ENCODE measurements around the gene PRKCA. TPM values are rescaled to one million over a fixed set of nuclear protein-coding genes. Genes with fewer than 3 reads are reported as not detected.

PRKCA gene
- total RNA-seq, 1 experiment from 2014 or later = 22.6 TPM

DNA sequence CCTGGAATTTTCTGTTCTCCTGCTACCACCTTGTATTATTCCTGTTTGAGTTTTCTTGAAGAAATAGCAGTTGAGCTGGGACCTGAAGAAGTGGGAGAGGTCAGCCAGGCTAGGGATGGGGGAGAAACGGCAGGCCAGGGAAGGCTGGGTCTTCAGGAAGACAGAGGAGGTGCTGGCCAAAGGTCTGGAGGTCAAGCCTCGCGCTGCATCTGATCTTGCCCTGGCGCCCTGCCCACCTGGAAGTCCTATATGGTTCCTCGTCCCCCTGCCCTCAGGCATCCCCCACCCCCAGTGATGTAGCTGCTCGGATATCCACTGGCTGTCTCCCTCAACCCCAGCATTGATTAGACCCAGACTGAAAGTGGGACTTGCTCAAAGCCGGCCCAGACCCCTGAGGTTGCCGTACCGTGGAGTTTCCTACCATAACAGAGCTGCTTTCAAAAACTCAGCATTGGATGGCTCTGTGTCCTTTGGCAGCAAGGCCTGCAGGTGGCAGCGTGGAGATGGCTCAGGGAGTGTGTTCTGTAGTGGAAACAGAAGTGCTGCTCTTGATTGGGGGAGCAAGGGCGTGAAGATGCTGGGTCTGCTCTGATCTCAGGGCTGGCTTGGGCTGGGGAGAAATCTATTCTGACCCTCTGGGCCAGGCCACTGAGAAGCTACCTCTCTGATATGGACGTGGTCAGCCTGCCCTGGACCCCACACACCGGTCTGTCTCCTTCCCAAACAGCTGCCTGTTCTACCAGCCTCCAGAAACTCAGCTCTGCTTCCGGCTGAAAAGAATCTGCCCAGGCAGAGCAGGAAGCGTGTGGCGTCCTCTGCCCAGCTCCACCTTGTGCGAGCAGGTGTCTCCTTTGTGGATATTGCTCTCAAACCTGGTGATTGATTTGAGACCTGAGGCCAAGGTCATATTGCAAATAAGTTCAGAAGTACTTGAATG is 425.5 kb downstream of the PRKCA start:
- intact Hi-C loops (cut with micrococcal nuclease) = loop anchor here (1.0 to 10.0 kb wide), 3 partner anchors 172 to 367 kb away; no protein-coding TSS in a partner anchor
- Histone ChIP-seq H2AFZ (ENCODE audit: low read length) (no peak overlapping the region), H3K9ac (ENCODE audit: low read length) (no peak overlapping the region), H3K27ac (ENCODE audit: low read length) (no peak overlapping the region), H3K4me3 (ENCODE audit: low read length) (no peak overlapping the region), H3K4me2 (ENCODE audit: low read length) (no peak overlapping the region), H3F3A (ENCODE audit: low read length, unreplicated experiment) (no peaks in the 10 kb centered on the region), H3K9me2 (replicated peaks; ENCODE audit: low read length) (no peaks in the 10 kb centered on the region), H4K20me1 (ENCODE audit: low read length) (no peaks in the 10 kb centered on the region), H3K36me3 (ENCODE audit: low read depth, low read length) (peaks cover 3% of the 10 kb centered on the region; the same call in 1 of the 2 replicates), H3K4me1 (ENCODE audit: insufficient read depth, low read length) (peaks cover 9% of the 10 kb centered on the region), H3K79me2 (ENCODE audit: low read length) (no peaks in the 10 kb centered on the region), H3K27me3 (ENCODE audit: low read length) (no peaks in the 10 kb centered on the region), H3K9me3 (ENCODE audit: low read length) (no peaks in the 10 kb centered on the region)
- no TSS peak for BruUV-seq (replicated peaks)
- ATAC-seq (peak; percentile 77), DNase-seq (peak; percentile 69)
- CTCF ChIA-PET = interaction anchor here (0.5 to 1.5 kb wide), 5 partner anchors 42 to 1627 kb away, joined by 3 to 12 read pairs (median 4); no protein-coding TSS in a partner anchor
- no peak for TF ChIP-seq EZH2phosphoT487 (IDR thresholded peaks at IDR 0.05; ENCODE audit: borderline replicate concordance, low read length)
- no peak for TF ChIP-seq EZH2 (IDR thresholded peaks at IDR 0.05; ENCODE audit: low read length, unreplicated experiment)
- TF ChIP-seq, protein P1, sequence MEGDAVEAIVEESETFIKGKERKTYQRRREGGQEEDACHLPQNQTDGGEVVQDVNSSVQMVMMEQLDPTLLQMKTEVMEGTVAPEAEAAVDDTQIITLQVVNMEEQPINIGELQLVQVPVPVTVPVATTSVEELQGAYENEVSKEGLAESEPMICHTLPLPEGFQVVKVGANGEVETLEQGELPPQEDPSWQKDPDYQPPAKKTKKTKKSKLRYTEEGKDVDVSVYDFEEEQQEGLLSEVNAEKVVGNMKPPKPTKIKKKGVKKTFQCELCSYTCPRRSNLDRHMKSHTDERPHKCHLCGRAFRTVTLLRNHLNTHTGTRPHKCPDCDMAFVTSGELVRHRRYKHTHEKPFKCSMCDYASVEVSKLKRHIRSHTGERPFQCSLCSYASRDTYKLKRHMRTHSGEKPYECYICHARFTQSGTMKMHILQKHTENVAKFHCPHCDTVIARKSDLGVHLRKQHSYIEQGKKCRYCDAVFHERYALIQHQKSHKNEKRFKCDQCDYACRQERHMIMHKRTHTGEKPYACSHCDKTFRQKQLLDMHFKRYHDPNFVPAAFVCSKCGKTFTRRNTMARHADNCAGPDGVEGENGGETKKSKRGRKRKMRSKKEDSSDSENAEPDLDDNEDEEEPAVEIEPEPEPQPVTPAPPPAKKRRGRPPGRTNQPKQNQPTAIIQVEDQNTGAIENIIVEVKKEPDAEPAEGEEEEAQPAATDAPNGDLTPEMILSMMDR (conservative IDR thresholded peaks at IDR 0.05; ENCODE audit: low read depth, low read length) = peak; percentile 90
- POLR2A ChIA-PET (ENCODE audit: unreplicated experiment) = interaction anchor here (0.6 kb wide), 1 partner anchor 108 kb away, joined by 3 read pairs; no protein-coding TSS in a partner anchor

DNA sequence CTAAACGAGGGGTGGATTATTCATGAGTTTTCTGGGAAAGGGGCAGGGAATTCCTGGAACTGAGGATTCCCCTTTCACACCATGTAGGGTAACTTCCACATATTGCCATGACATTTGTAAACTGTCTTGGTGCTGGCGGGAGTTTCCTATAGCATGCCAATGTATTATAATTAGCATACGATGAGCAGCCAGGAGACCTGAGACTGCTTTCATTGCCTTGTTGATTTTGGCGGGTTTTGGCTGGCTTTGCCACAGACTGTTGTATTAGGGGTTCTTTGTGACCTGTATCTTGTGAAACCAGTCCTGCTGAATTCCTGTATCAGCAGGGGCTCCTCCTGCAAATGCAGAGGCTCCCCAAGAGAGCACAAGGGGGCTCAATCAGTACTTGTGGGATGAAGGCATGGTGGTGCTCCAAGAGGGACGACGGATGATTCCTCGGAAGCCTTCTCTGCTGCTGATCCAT is 428.1 kb downstream of the PRKCA start:
- H3K4me1 ChIP-seq (ENCODE audit: insufficient read depth, low read length) = no peaks in the 10 kb centered on the region
- intact Hi-C loops (cut with micrococcal nuclease) = no loop called here
- H3K9me3 ChIP-seq (ENCODE audit: low read length) = no peaks in the 10 kb centered on the region
- CTCF ChIA-PET = no interaction called here
- no peaks in the 10 kb centered on the region for H3K27me3 ChIP-seq (ENCODE audit: low read length)
- H3K27ac ChIP-seq (ENCODE audit: low read length) = no peak overlapping the region
- POLR2A ChIA-PET (ENCODE audit: unreplicated experiment) = no interaction called here
- ATAC-seq = no peak
- no peak for DNase-seq
- no peaks in the 10 kb centered on the region for H3K9me2 ChIP-seq (replicated peaks; ENCODE audit: low read length)
- no peaks in the 10 kb centered on the region for H4K20me1 ChIP-seq (ENCODE audit: low read length)
- no peaks in the 10 kb centered on the region for H3K79me2 ChIP-seq (ENCODE audit: low read length)
- TF ChIP-seq EZH2phosphoT487 (IDR thresholded peaks at IDR 0.05; ENCODE audit: borderline replicate concordance, low read length) (no peak), EZH2 (IDR thresholded peaks at IDR 0.05; ENCODE audit: low read length, unreplicated experiment) (no peak)
- TF ChIP-seq, protein P1 (conservative IDR thresholded peaks at IDR 0.05; ENCODE audit: low read depth, low read length) = no peak
- no peak overlapping the region for H3K9ac ChIP-seq (ENCODE audit: low read length)
- H3F3A ChIP-seq (ENCODE audit: low read length, unreplicated experiment) = no peaks in the 10 kb centered on the region
- no peak overlapping the region for H2AFZ ChIP-seq (ENCODE audit: low read length)
- no TSS peak for BruUV-seq (replicated peaks)
- H3K4me3 ChIP-seq (ENCODE audit: low read length) = no peak overlapping the region
- H3K36me3 ChIP-seq (ENCODE audit: low read depth, low read length) = peaks cover 7% of the 10 kb centered on the region; the same call in 1 of the 2 replicates
- no peak overlapping the region for H3K4me2 ChIP-seq (ENCODE audit: low read length)
